H1 (cell line): Measurements from ENCODE around the gene DRAM2. TPM values are rescaled to one million over a fixed set of nuclear protein-coding genes. Genes with fewer than 3 reads are reported as not detected.

Experiments used
- BACH1 ChIP-seq: IDR thresholded peaks from 2 replicates; pipeline ENCODE4 v1.6.1; 2012; ENCODE audit warnings: low read length, improper control_type of control experiment
- CHD1 ChIP-seq: IDR thresholded peaks from 2 replicates; pipeline ENCODE4 v1.6.1; 2012; ENCODE audit warnings: low read depth, low read length, improper control_type of control experiment
- E2F6 ChIP-seq: IDR thresholded peaks from 2 replicates; pipeline ENCODE4 v1.6.1; 2012; ENCODE audit warnings: inconsistent platforms
- EGR1 ChIP-seq: IDR thresholded peaks from 2 replicates; pipeline ENCODE4 v1.6.1; 2011; ENCODE audit warnings: low read depth, low read length, borderline replicate concordance
- HDAC6 ChIP-seq: IDR thresholded peaks from one replicate; pipeline ENCODE4 v1.7.1; 2012; ENCODE audit warnings: low read depth, mild to moderate bottlenecking, inconsistent platforms, low read length, moderate library complexity
- KDM5A ChIP-seq: fragments of 200-600 bp; IDR thresholded peaks from 2 replicates; pipeline ENCODE4 v1.7.1; 2012; ENCODE audit warnings: mild to moderate bottlenecking, low read length, inconsistent platforms, mixed read lengths
- SIX5 ChIP-seq: IDR thresholded peaks from 2 replicates; pipeline ENCODE4 v1.6.1; 2011; ENCODE audit warnings: mild to moderate bottlenecking, low read depth, low read length
- SP2 ChIP-seq: IDR thresholded peaks from 2 replicates; pipeline ENCODE4 v1.6.1; 2012; ENCODE audit warnings: mild to moderate bottlenecking, low read length, inconsistent platforms
- TCF12 ChIP-seq: IDR thresholded peaks from 2 replicates; pipeline ENCODE4 v1.6.1; 2011; ENCODE audit warnings: low read depth, mild to moderate bottlenecking, low read length
- polyA plus RNA-seq, 7 experiments: library from polyadenylated mRNA; depleted of rRNA in 3 of 7; stranded (reverse) in 5 of 7; unstranded in 2 of 7; fragments of >200 nt in 5 of 7; fragments of 200-250 nt in 2 of 7; gene quantifications; 1 replicate in 5 of 7; 2 replicates in 1 of 7; 4 replicates in 1 of 7; pipeline versions ENCODE4 v1.2.1 to v1.2.3, GENCODE V29; 2011 to 2013; ENCODE audit warnings: missing spikeins in 2 of 7, mixed read lengths in 2 of 7
- total RNA-seq: library from RNA; stranded (reverse); fragmentation: NEBNext Ultra II Directional; extraction: Animal tissue kit (Norgen Biotek cat#: 25700); gene quantifications from 2 replicates; pipeline ENCODE4 v1.2.1, GENCODE V29; 2021

Gene DRAM2
- total and polyA plus RNA-seq, 2 of the 8 experiments (the other 6 are each of a cell fraction or from before 2014, with no cell fraction given): 35.2 to 68.2 TPM

- TF ChIP-seq KDM5A (no peak), EGR1 (no peak), SIX5 (no peak), TCF12 (no peak), SP2 (no peak), CHD1 (no peak), BACH1 (no peak), E2F6 (no peak), HDAC6 (no peak)
These were observed 2.6 kb upstream of the DRAM2 start (continued) for GRCh38 chr1:111142356-111142975.
